Measurements from ENCODE around the gene AXL. TPM values are rescaled to one million over a fixed set of nuclear protein-coding genes. Genes with fewer than 3 reads are reported as not detected.
A peak's percentile ranks its signal among the peaks of the same experiment; 100 is the strongest.

Gene AXL
- total and polyA plus RNA-seq, 2 experiments from 2014 or later: 340 to 421 TPM

DNA sequence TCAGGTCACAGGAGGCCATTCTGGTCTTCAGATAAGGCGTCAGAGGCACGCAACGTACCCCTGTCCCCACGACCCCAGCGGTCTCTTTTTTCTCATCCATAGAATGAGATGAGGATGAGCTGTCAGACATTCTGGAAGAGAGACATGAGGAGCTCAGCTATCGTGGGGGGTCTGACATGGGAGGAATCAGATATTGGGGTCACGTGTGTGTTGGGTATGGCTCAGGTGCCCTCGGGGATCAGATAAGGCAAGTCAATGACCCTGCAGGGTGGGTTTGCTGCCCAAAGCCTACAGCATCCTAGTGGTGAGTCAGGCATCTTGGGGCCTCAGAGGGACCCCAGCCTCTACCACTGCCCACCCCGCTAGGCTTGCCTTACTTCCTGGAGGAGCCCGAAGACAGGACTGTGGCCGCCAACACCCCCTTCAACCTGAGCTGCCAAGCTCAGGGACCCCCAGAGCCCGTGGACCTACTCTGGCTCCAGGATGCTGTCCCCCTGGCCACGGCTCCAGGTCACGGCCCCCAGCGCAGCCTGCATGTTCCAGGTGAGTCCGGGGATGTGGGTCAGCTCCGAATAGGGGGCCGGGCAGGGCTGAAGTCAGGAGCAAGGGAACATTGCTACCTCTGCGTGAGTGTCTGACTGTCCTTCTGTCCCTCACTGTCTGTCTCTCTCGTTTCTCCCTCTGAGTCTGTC, 2.6 kb downstream of the AXL start:
- peaks cover 58% of the 10 kb centered on the region for H3F3A ChIP-seq (ENCODE audit: insufficient read depth)
- TF ChIP-seq EZH2 (IDR thresholded peaks at IDR 0.05; ENCODE audit: insufficient read depth, poor library complexity, severe bottlenecking) (no peak), EZH2phosphoT487 (IDR thresholded peaks at IDR 0.05; ENCODE audit: insufficient read depth, low read depth) (no peak)
- H3K27ac ChIP-seq: peak overlapping the region; percentile 92
- peak overlapping the region; percentile 95 for H3K4me2 ChIP-seq (ENCODE audit: unreplicated experiment)
- WGBS, 2 experiments (ENCODE audit: low coverage in 1 of 2, low lambda C conversion rate in 2 of 2, missing lambda C conversion rate in 2 of 2): 81 to 84% methylated on average over 19 to 20 of the region's 20 CpGs
- peak overlapping the region; percentile 95 for H3K4me3 ChIP-seq
- in situ Hi-C loops (cut with MboI): no loop called here
- peak overlapping the region; percentile 97 for H3K9ac ChIP-seq
- no peaks in the 10 kb centered on the region for H3K9me3 ChIP-seq (ENCODE audit: low read depth)
- H3K79me2 ChIP-seq (ENCODE audit: insufficient read depth): peaks cover 61% of the 10 kb centered on the region
- H2AFZ ChIP-seq: no peak overlapping the region
- no peaks in the 10 kb centered on the region for H3K9me2 ChIP-seq (ENCODE audit: insufficient read depth)
- H3K4me1 ChIP-seq (ENCODE audit: insufficient read depth): peaks cover 50% of the 10 kb centered on the region
- no peaks in the 10 kb centered on the region for H3K27me3 ChIP-seq (replicated peaks; ENCODE audit: insufficient read depth)
- peaks cover 22% of the 10 kb centered on the region for H3K36me3 ChIP-seq (ENCODE audit: low read depth)
- DNase-seq: no peak
- H4K20me1 ChIP-seq (ENCODE audit: insufficient read depth): no peaks in the 10 kb centered on the region

DNA sequence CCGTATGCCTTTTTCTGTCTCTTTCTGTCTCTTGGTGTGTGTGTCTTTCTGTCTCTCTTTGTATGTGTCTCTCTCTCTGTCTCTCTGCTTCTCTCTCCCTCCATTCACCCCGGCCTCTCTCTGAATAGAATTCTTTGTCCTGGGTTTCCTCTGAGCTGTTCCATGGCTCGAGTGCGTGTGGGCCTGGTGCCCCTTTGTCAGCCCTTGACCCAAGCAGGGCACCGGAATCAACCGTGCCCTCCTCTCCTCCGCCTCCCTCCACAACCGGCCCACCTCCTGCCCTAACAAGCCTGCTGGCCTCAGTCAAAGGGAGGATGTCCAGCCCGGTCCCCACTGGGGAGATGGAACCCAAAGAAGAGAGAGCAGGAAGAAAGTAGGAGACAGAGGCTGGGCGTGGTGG, 3.2 kb downstream of the AXL start:
- Histone ChIP-seq H3K4me2 (ENCODE audit: unreplicated experiment) (peak overlapping the region; percentile 95), H3K79me2 (ENCODE audit: insufficient read depth) (peaks cover 67% of the 10 kb centered on the region), H3K9me2 (ENCODE audit: insufficient read depth) (no peaks in the 10 kb centered on the region), H3K4me1 (ENCODE audit: insufficient read depth) (peaks cover 53% of the 10 kb centered on the region), H3K9ac (peak overlapping the region; percentile 97; the same call in 1 of the 2 replicates), H3K36me3 (ENCODE audit: low read depth) (peaks cover 28% of the 10 kb centered on the region), H3F3A (ENCODE audit: insufficient read depth) (peaks cover 64% of the 10 kb centered on the region), H3K9me3 (ENCODE audit: low read depth) (no peaks in the 10 kb centered on the region), H3K27me3 (replicated peaks; ENCODE audit: insufficient read depth) (no peaks in the 10 kb centered on the region), H4K20me1 (ENCODE audit: insufficient read depth) (no peaks in the 10 kb centered on the region), H2AFZ (no peak overlapping the region), H3K4me3 (peak overlapping the region; percentile 95), H3K27ac (peak overlapping the region; percentile 92)
- no peak for DNase-seq
- in situ Hi-C loops (cut with MboI): no loop called here
- WGBS, 2 experiments (ENCODE audit: low coverage in 1 of 2, low lambda C conversion rate in 2 of 2, missing lambda C conversion rate in 2 of 2): 83 to 89% methylated on average over 9 to 10 of the region's 10 CpGs
- TF ChIP-seq EZH2 (IDR thresholded peaks at IDR 0.05; ENCODE audit: insufficient read depth, poor library complexity, severe bottlenecking) (no peak), EZH2phosphoT487 (IDR thresholded peaks at IDR 0.05; ENCODE audit: insufficient read depth, low read depth) (no peak)

DNA sequence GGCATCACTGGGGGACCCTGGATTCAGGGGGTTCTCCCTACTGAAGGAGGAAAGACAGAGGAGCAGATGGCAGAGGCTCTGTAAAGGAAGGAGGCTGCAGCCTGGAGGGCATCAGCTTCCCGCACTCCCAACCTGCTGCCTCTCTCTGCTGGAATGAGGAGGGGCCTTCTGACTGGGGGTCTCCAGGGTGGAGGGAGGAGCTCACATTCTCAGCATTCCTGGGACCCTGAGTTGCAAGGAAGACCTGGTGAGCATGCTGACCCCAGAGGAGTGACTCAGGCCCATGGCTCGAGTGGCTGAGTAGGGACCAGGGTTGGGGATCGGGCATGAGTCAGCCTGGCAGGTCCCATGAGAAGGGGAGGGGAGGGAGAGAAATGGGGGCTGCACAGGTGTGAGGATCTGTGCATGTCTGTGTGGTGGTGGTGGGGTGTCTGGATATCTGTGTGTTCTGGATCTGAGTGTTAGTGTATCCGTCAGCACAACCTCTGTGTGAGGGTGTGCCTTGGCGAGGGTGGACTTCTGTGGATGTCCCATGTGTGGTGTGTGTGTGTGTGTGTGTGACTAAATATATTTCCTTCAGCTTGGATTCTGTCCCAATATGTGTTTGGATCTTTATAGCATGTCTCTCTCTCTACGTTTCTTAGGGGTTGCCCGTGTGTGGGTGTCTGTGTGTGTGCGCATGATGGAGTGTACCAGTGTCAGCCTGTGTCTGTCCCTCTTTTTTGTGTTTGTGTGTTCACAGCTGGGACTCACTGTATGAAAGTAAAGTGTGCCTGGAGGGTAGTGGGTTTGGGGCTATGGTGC, 4.6 kb downstream of the AXL start:
- 8 to 20% methylated on average over 8 of the region's 8 CpGs for whole genome bisulfite sequencing, 2 experiments (ENCODE audit: low coverage in 1 of 2, low lambda C conversion rate in 2 of 2, missing lambda C conversion rate in 2 of 2)

DNA sequence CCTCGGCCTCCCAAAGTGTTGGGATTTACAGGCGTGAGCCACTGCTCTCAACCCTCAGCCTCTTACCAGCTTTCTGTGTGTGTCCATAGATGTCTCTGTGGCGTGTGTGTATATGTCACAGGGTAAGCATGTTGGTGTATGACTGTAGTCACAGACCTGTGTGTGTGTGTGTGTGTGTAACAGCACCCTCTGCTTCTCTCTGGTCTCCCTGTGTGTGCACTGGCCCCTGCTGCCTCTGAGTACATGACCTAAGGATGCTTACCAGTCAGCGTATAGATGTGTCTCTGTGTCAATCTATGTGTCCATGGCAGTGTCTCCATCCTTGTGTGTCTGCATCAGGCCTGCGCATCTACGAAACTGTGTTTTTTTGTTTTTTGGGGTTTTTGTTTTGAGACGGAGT, 5.6 kb downstream of the AXL start:
- peak overlapping the region; percentile 92 for H3K27ac ChIP-seq
- WGBS, 2 experiments (ENCODE audit: low coverage in 1 of 2, low lambda C conversion rate in 2 of 2, missing lambda C conversion rate in 2 of 2): 86 to 89% methylated on average over 7 of the region's 7 CpGs
- in situ Hi-C loops (cut with MboI): no loop called here
- no peak for TF ChIP-seq EZH2phosphoT487 (IDR thresholded peaks at IDR 0.05; ENCODE audit: insufficient read depth, low read depth)
- no peak for TF ChIP-seq EZH2 (IDR thresholded peaks at IDR 0.05; ENCODE audit: insufficient read depth, poor library complexity, severe bottlenecking)
- no peak overlapping the region for H2AFZ ChIP-seq
- H3K9me2 ChIP-seq (ENCODE audit: insufficient read depth): no peaks in the 10 kb centered on the region
- peaks cover 86% of the 10 kb centered on the region for H3K79me2 ChIP-seq (ENCODE audit: insufficient read depth)
- no peak for DNase-seq
- peak overlapping the region; percentile 74 for H3K4me2 ChIP-seq (ENCODE audit: unreplicated experiment)
- H3K36me3 ChIP-seq (ENCODE audit: low read depth): peaks cover 47% of the 10 kb centered on the region
- H3K27me3 ChIP-seq (replicated peaks; ENCODE audit: insufficient read depth): no peaks in the 10 kb centered on the region
- no peaks in the 10 kb centered on the region for H4K20me1 ChIP-seq (ENCODE audit: insufficient read depth)
- peak overlapping the region; percentile 44 for H3K4me3 ChIP-seq
- no peaks in the 10 kb centered on the region for H3K9me3 ChIP-seq (ENCODE audit: low read depth)
- H3F3A ChIP-seq (ENCODE audit: insufficient read depth): peaks cover 77% of the 10 kb centered on the region
- H3K9ac ChIP-seq: peak overlapping the region; percentile 76
- peaks cover 60% of the 10 kb centered on the region for H3K4me1 ChIP-seq (ENCODE audit: insufficient read depth)

More for the DNA sequence above, 4.6 kb downstream of the AXL start:
- H3K9me2 ChIP-seq (ENCODE audit: insufficient read depth): no peaks in the 10 kb centered on the region
- in situ Hi-C loops (cut with MboI): no loop called here
- no peaks in the 10 kb centered on the region for H3K9me3 ChIP-seq (ENCODE audit: low read depth)
- TF ChIP-seq EZH2 (IDR thresholded peaks at IDR 0.05; ENCODE audit: insufficient read depth, poor library complexity, severe bottlenecking) (no peak), EZH2phosphoT487 (IDR thresholded peaks at IDR 0.05; ENCODE audit: insufficient read depth, low read depth) (no peak)
- H4K20me1 ChIP-seq (ENCODE audit: insufficient read depth): no peaks in the 10 kb centered on the region
- H3K27ac ChIP-seq: peak overlapping the region; percentile 92
- H3F3A ChIP-seq (ENCODE audit: insufficient read depth): peaks cover 72% of the 10 kb centered on the region
- H3K4me2 ChIP-seq (ENCODE audit: unreplicated experiment): peak overlapping the region; percentile 74
- peaks cover 42% of the 10 kb centered on the region for H3K36me3 ChIP-seq (ENCODE audit: low read depth)
- H3K79me2 ChIP-seq (ENCODE audit: insufficient read depth): peaks cover 81% of the 10 kb centered on the region
- DNase-seq: peak; percentile 91
- peak overlapping the region; percentile 58 for H3K4me3 ChIP-seq
- H3K9ac ChIP-seq: peak overlapping the region; percentile 76
- H2AFZ ChIP-seq: no peak overlapping the region
- no peaks in the 10 kb centered on the region for H3K27me3 ChIP-seq (replicated peaks; ENCODE audit: insufficient read depth)
- peaks cover 55% of the 10 kb centered on the region for H3K4me1 ChIP-seq (ENCODE audit: insufficient read depth)

Data from GM23248 (cell line).